ENCODE results near the gene SFRP2. TPM values are rescaled to one million over a fixed set of nuclear protein-coding genes. Genes with fewer than 3 reads are reported as not detected.

Gene SFRP2
- total and polyA plus RNA-seq, 4 donors = 0.08 to 0.09 TPM; not detected in 2

DNA sequence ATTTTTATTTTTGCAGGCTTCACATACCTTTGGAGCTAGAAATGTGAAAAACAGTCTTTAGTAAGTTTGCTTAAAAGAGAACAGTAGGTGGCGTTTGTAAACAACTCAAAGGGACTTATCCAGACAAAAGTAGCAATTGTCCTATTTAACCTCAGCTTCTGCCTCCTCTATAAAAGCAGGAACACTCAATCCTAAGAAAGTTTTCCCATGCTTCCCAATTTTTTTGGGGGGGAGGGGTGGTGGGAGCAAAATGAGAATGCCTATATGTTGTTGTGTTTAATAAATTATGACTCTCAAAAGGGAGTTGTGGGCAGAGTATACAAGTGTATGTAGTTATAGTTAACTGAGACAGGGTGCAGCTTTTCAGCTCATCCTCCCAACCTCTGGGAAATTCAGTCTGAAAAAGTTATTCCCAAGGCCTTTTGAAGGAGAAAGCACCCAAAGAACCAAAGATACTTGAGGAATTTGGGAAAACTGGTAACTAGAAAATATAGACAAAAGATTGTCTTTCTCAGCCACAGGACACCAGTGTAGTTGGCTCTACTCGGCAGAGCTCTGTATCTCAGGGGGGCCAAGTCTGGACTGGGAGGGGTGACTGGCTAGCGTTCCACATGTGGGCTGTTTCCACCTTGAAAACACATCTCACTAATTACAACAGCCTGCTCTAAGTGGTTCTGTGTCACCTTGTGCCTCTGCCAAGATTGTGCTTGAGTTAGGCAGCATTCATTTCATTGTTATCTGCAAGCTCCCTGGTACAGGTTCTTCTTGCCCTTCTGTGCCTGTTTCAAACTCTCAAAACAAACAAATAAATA is 2.8 kb downstream of the SFRP2 start:
- H3K9ac ChIP-seq (ENCODE audit: low read depth in 1 of 2, low read length in 2 of 2) = no peak overlapping the region
- no peak for DNase-seq (ENCODE audit: low spot score)
- H3K36me3 ChIP-seq (ENCODE audit: control insufficient read depth in 4 of 4, insufficient read depth in 3 of 4, low read depth in 1 of 4, low read length in 3 of 4) = no peaks in the 10 kb centered on the region
- peaks cover 6 to 23% (median 15%) of the 10 kb centered on the region in 4 donors for H3K4me1 ChIP-seq (ENCODE audit: control insufficient read depth in 4 of 4, insufficient read depth in 4 of 4, low read length in 3 of 4)
- no peak overlapping the region for H3K27ac ChIP-seq (ENCODE audit: low read depth in 1 of 2, low read length in 2 of 2)
- TF ChIP-seq RAD21 (IDR thresholded peaks at IDR 0.05) = peak; percentile 82 to 83
- TF ChIP-seq GABPA (IDR thresholded peaks at IDR 0.05 in 1 of 2, conservative IDR thresholded peaks at IDR 0.05 in 1 of 2) = no peak
- TF ChIP-seq, protein P1, sequence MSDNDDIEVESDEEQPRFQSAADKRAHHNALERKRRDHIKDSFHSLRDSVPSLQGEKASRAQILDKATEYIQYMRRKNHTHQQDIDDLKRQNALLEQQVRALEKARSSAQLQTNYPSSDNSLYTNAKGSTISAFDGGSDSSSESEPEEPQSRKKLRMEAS (IDR thresholded peaks at IDR 0.05) = no peak
- TF ChIP-seq HNF4G (IDR thresholded peaks at IDR 0.05) = no peak
- peak; percentile 67 for TF ChIP-seq FOXA2 (IDR thresholded peaks at IDR 0.05)
- no peak for TF ChIP-seq NR2F2 (IDR thresholded peaks at IDR 0.05)
- TF ChIP-seq JUND (IDR thresholded peaks at IDR 0.05) = no peak
- TF ChIP-seq, protein P2, sequence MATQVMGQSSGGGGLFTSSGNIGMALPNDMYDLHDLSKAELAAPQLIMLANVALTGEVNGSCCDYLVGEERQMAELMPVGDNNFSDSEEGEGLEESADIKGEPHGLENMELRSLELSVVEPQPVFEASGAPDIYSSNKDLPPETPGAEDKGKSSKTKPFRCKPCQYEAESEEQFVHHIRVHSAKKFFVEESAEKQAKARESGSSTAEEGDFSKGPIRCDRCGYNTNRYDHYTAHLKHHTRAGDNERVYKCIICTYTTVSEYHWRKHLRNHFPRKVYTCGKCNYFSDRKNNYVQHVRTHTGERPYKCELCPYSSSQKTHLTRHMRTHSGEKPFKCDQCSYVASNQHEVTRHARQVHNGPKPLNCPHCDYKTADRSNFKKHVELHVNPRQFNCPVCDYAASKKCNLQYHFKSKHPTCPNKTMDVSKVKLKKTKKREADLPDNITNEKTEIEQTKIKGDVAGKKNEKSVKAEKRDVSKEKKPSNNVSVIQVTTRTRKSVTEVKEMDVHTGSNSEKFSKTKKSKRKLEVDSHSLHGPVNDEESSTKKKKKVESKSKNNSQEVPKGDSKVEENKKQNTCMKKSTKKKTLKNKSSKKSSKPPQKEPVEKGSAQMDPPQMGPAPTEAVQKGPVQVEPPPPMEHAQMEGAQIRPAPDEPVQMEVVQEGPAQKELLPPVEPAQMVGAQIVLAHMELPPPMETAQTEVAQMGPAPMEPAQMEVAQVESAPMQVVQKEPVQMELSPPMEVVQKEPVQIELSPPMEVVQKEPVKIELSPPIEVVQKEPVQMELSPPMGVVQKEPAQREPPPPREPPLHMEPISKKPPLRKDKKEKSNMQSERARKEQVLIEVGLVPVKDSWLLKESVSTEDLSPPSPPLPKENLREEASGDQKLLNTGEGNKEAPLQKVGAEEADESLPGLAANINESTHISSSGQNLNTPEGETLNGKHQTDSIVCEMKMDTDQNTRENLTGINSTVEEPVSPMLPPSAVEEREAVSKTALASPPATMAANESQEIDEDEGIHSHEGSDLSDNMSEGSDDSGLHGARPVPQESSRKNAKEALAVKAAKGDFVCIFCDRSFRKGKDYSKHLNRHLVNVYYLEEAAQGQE (IDR thresholded peaks at IDR 0.05) = no peak
- no peak for TF ChIP-seq SP1 (IDR thresholded peaks at IDR 0.05)
- TF ChIP-seq, protein P3, sequence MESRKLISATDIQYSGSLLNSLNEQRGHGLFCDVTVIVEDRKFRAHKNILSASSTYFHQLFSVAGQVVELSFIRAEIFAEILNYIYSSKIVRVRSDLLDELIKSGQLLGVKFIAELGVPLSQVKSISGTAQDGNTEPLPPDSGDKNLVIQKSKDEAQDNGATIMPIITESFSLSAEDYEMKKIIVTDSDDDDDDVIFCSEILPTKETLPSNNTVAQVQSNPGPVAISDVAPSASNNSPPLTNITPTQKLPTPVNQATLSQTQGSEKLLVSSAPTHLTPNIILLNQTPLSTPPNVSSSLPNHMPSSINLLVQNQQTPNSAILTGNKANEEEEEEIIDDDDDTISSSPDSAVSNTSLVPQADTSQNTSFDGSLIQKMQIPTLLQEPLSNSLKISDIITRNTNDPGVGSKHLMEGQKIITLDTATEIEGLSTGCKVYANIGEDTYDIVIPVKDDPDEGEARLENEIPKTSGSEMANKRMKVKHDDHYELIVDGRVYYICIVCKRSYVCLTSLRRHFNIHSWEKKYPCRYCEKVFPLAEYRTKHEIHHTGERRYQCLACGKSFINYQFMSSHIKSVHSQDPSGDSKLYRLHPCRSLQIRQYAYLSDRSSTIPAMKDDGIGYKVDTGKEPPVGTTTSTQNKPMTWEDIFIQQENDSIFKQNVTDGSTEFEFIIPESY (IDR thresholded peaks at IDR 0.05) = no peak
- TF ChIP-seq EGR1 (IDR thresholded peaks at IDR 0.05; ENCODE audit: low read depth in 2 of 2) = no peak
- TF ChIP-seq YY1 (IDR thresholded peaks at IDR 0.05) = no peak
- peak; percentile 41 for TF ChIP-seq FOXA1 (IDR thresholded peaks at IDR 0.05)
- no peak for TF ChIP-seq RXRA (IDR thresholded peaks at IDR 0.05)
- TF ChIP-seq, protein P4, sequence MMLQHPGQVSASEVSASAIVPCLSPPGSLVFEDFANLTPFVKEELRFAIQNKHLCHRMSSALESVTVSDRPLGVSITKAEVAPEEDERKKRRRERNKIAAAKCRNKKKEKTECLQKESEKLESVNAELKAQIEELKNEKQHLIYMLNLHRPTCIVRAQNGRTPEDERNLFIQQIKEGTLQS (IDR thresholded peaks at IDR 0.05) = no peak
- TF ChIP-seq HNF4A (conservative IDR thresholded peaks at IDR 0.05) = no peak
- no peak for TF ChIP-seq TAF1 (conservative IDR thresholded peaks at IDR 0.05)
- TF ChIP-seq, protein P5, sequence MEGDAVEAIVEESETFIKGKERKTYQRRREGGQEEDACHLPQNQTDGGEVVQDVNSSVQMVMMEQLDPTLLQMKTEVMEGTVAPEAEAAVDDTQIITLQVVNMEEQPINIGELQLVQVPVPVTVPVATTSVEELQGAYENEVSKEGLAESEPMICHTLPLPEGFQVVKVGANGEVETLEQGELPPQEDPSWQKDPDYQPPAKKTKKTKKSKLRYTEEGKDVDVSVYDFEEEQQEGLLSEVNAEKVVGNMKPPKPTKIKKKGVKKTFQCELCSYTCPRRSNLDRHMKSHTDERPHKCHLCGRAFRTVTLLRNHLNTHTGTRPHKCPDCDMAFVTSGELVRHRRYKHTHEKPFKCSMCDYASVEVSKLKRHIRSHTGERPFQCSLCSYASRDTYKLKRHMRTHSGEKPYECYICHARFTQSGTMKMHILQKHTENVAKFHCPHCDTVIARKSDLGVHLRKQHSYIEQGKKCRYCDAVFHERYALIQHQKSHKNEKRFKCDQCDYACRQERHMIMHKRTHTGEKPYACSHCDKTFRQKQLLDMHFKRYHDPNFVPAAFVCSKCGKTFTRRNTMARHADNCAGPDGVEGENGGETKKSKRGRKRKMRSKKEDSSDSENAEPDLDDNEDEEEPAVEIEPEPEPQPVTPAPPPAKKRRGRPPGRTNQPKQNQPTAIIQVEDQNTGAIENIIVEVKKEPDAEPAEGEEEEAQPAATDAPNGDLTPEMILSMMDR (IDR thresholded peaks at IDR 0.05; ENCODE audit: low read depth, low read length, missing input control) = peak; percentile 46
- no peak overlapping the region for H3K4me3 ChIP-seq (ENCODE audit: low read depth in 1 of 3, low read length in 3 of 3)
- WGBS = 10% methylated on average over 3 of the region's 3 CpGs
- H3K9me3 ChIP-seq (ENCODE audit: control insufficient read depth in 4 of 4, low read length in 3 of 4) = peaks cover 0 to 3% (median 0%) of the 10 kb centered on the region in 4 donors
- H3K27me3 ChIP-seq (ENCODE audit: control insufficient read depth in 4 of 4, insufficient read depth in 4 of 4, low read length in 3 of 4) = peaks cover 0 to 35% (median 19%) of the 10 kb centered on the region in 4 donors
